NK-92 treated with Interleukin-12 subunit alpha and Interleukin-12 subunit beta, amount 100 ng/mL, for 24 hours (cell line): ENCODE results near the gene TRIM10.
"Not testable (repeated sequence)": the region's sequence is repeated elsewhere in the genome, so short reads cannot be mapped to it uniquely, and the experiment has no call there.

ENCODE experiments used
- DNase-seq: peaks from one replicate; lab custom pipeline; 2025; lab: John Stamatoyannopoulos, UW

Gene TRIM10

GRCh38 chr6:30171677-30172471 is 10.9 kb upstream of the TRIM10 start:
- DNase-seq = no peak

GRCh38 chr6:30169658-30170614 is 8.9 kb upstream of the TRIM10 start:
- DNase-seq = no peak

- no peak for DNase-seq
These were observed 7.7 kb upstream of the TRIM10 start for GRCh38 chr6:30168741-30169140.

DNA sequence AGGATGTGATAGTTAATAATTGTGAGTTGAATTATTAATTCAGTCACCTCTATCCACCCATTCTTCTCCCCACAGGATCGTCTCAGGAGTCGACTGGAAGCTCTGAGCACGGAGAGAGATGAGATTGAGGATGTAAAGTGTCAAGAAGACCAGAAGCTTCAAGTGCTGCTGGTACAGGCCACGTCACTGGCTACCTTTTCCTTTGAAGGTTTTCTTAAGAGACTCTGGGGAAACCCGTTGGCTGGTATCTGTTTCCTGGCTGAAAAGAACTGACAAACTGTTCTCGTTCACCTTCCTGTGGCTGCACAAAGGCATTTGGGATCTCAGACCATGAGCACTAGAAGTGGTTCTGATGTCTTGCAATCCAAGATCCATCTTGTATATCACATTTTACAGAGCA is 6.1 kb upstream of the TRIM10 start:
- DNase-seq = no peak

DNA sequence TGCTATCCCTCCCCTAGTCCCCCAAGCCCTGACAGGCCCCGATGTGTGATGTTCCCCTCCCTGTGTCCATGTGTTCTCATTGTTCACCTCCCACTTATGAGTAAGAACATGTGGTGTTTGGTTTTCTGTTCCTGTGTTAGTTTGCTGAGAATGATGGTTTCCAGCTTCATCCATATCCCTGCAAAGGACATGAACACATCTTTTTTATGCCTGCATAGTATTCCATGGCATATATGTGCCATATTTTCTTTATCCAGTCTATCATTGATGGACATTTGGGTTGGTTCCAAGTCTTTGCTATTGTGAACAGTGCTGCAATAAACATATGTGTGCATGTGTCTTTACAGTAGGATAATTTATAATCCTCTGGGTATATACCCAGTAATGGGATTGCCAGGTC is 4.2 kb upstream of the TRIM10 start:
- not testable (repeated sequence) for DNase-seq

DNA sequence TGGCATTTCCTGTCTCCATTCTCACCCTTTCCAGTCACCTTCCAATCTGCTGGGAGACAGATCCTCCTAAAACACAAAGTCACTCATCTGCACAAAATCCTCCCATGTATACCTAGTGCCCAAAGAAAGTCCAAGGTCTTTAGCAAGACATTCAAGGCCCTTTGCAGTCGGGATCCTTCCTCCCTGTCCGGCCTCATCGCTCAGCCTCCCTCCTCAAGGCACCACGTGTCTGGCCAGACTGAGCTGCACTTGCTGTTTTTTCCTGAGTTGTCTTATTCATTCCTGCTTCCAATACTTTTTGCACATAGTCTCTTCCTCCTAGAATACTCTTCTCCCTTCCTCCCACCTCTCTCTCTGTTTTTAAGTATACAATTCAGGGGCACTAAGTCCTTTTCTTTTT is 3.7 kb upstream of the TRIM10 start:
- DNase-seq = no peak

DNA sequence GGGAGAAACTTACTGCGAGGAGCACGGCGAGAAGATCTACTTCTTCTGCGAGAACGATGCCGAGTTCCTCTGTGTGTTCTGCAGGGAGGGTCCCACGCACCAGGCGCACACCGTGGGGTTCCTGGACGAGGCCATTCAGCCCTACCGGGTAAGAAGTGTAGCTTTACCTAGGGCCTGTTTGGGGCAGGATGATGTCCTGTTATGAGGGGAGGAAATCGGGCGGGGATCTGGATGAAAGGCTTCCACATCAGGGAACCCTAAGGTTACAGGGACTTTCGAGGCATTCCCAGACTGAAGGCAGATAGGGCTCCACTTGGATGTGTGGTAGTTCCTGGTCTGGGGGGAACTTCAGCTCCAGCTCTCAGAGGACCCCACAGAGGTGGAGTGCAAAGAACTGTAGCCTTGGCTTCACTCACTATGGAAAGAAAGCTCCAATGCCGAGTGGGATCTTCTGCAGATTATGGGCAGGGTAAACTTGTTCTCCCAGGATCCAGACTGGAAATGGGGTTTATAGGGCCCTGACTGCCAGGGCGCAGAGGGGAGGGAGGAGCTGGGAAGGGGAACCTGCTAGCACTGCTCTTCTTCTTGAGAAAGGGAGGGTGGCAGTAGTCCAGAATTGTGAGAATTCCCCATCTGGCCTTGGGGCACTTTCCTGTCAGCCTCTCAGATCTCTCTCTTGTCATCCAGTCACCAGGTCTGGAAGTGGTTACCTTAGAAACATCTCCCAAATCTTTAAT is 3.1 kb upstream of the TRIM10 start:
- DNase-seq = no peak

DNA sequence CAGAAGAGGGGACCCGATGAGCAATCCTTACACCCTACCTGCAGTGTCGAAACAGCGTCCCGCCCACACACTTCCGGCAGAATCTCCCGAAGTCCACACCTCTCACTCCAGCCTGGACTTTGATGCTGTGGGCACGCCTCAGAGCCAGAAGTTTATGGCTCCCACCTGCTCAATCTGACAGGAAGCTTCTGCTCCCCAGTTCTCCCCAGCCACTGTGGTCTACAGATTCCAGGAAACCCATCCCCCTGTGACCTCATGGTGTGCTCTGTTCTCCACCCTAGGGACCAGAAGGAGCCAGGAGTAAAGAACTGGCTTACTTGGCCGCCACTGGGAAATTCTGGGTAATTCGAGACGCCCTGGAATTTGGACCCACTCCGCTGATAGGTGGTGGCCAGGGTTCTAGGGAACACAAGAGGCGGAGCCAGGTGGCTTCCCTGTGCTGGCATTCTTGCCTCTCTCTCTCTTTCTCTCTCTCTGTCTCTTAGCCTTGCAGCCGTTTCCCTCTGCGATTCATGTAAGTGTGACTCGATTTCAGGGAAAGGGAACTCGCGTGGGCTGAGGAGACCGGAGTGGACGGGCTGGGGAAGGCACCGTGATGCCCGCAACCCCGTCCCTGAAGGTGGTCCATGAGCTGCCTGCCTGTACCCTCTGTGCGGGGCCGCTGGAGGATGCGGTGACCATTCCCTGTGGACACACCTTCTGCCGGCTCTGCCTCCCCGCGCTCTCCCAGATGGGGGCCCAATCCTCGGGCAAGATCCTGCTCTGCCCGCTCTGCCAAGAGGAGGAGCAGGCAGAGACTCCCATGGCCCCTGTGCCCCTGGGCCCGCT is 2.3 kb upstream of the TRIM10 start, which contains the start of gene TRIM15:
Gene TRIM15 (plus strand): TSS at position 457 of the 828 bp plus-strand sequence. CDS start 139 bp downstream, at position 596.
- DNase-seq = no peak

DNA sequence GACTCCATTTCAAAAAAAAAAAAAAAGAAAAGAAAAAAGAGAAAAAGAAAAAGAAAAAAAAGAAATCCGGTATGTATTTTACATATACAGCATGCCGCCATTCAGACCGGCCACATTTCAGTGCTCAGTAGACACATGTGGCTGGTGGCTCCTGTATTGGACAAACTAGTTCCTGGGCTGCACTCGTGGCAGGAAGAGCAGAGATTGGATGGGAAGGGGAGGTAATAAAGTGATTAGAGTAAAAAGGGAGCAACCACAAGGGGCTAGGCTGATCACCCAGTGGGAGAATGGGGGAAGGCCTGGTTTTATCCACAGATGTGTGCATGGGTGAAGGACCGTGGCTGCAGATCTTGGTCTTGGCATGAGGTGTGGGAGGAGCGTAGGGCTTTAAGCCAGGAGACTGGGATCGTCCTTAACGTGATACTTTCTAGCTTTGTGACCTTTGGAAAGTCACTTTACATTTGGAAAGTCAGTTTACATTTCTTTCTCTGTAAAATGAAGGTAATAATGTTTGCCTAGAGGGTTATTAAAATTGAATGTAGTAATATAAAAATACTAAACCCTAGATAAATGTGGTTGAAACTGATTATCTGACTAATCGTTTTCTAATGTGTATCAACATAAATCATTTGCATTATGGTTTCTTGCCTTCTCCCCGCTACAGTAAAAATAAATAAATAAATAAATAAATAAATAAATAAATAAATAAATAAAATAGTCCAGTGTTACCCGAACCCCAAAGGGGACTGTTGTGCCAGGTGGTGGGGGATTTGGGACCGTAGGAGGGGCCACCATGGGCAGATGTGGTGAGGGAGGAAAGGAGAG is 1.5 kb upstream of the TRIM10 start:
- DNase-seq = no peak

DNA sequence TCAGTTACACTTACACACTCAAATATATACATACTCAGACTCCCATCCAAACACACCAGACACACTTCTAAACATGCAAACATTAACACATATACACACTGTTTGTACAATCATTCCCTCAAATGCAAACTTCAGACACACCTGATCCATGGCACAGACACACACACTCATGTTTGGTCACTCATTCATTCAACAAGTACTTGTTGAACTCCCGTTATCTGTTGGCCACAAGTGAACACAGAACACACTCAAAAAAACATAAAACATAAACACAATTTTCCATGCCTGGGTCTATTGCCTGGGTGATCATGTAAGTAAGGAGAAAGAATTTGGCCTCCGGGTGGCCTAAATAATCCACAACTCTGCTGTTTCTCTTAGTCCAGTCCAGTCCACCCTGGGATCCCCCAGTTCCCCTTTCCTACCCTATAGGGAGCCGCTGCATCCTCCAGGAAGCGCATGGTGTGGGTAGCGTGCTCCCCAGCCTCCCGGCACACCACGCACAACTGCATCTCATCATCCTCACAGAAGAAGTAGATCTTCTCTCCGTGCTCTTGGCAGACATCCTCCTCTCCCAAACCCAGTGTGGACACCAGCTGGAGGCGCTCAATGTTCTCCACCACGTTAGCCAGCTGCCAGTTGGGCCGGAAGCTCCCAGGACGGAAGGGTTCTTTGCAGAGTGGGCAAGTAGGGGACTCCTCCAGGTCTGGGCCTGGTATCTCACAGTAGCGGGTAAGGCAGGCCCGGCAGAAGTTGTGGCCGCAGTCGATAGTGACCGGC is 815 bp downstream of the TRIM10 start:
- DNase-seq = no peak

GRCh38 chr6:30158475-30159040 is 2.5 kb downstream of the TRIM10 start:
- DNase-seq = no peak

- DNase-seq = no peak
These were observed 3.0 kb downstream of the TRIM10 start for GRCh38 chr6:30157999-30158398.

DNA sequence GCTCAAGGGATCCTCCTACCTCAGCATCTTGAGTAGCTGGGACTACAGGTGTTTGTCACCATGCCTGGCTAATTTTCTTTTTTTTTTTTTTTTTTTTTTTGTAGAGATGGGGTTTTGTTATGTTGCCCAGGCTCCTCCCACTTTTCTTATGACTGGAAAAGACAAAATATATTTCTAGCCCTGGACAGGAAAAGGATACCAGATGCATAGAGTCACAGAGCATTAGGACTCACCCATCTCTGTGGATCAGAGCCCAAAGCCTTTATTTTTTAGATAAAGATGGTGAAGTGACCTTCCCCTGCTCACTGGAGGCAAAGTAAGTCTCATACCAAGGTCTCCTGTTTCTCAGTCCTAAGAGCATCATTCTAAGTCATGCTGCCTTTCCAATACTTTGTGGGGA is 3.4 kb downstream of the TRIM10 start:
- no peak for DNase-seq

GRCh38 chr6:30156774-30157173 is 4.2 kb downstream of the TRIM10 start:
- DNase-seq = no peak

GRCh38 chr6:30156262-30156599 is 4.8 kb downstream of the TRIM10 start:
- DNase-seq = no peak

DNA sequence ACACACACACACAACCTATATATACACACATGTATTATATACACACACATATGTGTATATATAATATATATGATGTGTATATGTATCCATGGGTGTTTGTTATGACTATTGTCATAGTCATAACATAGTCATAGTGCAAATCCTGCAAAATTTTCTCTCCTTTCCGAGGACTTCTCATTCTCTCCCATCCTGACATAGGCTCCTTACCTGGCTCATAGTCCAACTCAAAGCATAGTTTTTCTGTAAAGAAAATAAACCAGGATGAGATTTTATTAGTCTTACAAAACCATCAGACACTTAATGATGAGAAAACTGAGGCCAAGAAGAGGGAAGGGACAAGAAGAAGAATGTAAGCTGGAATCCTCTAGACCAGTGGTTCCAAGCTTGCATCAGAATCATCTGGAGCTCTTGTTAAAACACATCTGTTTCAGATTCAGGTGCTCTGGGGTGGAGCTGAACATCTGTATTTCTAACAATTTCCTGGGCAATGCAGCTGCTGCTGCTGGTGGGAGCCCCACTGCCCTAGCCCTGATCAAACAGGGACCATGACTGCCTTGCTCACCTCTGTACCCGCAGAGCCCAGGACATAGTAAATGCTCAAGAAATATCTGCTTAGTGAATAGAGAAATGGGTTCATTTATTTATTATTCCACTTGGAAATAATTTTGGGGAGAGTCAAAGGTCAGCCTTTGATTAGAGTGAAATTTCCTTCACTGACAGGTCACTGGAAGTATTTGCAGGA is 5.3 kb downstream of the TRIM10 start:
- no peak for DNase-seq

DNA sequence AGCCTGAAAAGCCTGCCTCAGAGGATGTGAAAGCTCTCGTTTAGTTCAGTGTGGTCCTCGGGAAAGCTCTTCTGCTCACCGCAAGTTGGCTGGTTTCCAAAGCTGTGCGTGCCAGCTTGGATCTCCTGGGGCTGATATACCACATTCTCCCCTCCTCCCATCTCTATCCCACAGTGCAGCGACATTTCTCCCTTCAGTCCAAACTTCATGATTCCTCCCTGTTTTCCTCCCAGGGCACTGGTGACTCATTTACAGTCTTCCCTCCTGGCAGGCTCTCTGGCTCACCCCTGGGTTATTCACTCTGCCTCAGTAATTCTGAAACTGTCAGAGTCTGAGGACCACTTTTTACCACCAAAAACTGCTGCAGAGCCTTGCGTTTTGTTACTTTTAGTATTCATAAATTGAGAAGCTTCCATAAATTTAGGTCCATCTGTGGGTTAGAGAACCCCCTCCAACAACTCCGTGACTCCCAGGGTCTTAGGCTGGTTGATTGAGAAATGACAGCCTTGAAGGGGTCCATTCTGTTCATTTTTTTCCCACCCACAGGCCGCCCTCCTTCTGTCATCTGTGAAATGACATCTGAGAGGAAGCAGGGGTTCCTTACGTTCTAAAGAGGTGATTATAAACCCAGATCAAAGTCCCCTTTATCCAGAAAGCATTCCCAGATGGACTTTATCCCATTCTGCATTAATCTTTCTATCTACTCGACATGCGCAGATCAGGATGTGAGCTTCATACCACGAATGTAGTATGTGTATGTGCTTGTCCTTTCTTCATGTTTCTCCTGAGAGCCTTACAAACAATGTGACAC is 6.1 kb downstream of the TRIM10 start:
- no peak for DNase-seq

- no peak for DNase-seq
These were observed 7.0 kb downstream of the TRIM10 start for GRCh38 chr6:30154061-30154460.
